NCI-H1092 treated with DMSO at 0.1 percent for 48 hours (cell line): ENCODE data around the gene HMX1.

ENCODE experiments used
- DNase-seq: peaks from one replicate; lab custom pipeline; 2025; lab: John Stamatoyannopoulos, UW

Gene HMX1

GRCh38 chr4:8871417-8872401 lies at the start of gene HMX1:
Gene HMX1 (minus strand): TSS chr4:8871839. CDS start chr4:8871614, 225 bp downstream.
- DNase-seq: no peak

- no peak for DNase-seq
Measured at GRCh38 chr4:8920969-8921368, 49.3 kb upstream of the HMX1 start.

GRCh38 chr4:8920289-8920965 lies 48.8 kb upstream of the HMX1 start:
- DNase-seq: no peak

GRCh38 chr4:8919651-8920288 lies 48.1 kb upstream of the HMX1 start:
- no peak for DNase-seq

- DNase-seq: peak; percentile 37
Measured at GRCh38 chr4:8917868-8918783, 46.5 kb upstream of the HMX1 start.

GRCh38 chr4:8917321-8917811 lies 45.7 kb upstream of the HMX1 start:
- DNase-seq: no peak

GRCh38 chr4:8916906-8917305 lies 45.3 kb upstream of the HMX1 start:
- no peak for DNase-seq

- DNase-seq: no peak
Measured at GRCh38 chr4:8916351-8916885, 44.8 kb upstream of the HMX1 start.

GRCh38 chr4:8915201-8916200 lies 43.9 kb upstream of the HMX1 start:
- DNase-seq: no peak

- no peak for DNase-seq
Measured at GRCh38 chr4:8914461-8915171, 43.0 kb upstream of the HMX1 start.

GRCh38 chr4:8913858-8914460 lies 42.3 kb upstream of the HMX1 start:
- no peak for DNase-seq

- DNase-seq: no peak
Measured at GRCh38 chr4:8913121-8913857, 41.6 kb upstream of the HMX1 start.

GRCh38 chr4:8912506-8912905 lies 40.9 kb upstream of the HMX1 start:
- no peak for DNase-seq

- no peak for DNase-seq
Measured at GRCh38 chr4:8912089-8912455, 40.4 kb upstream of the HMX1 start.

GRCh38 chr4:8911316-8912088 lies 39.9 kb upstream of the HMX1 start:
- no peak for DNase-seq

- DNase-seq: no peak
Measured at GRCh38 chr4:8910822-8911315, 39.2 kb upstream of the HMX1 start.
